AG20443 (cell line): ENCODE results near the gene TTLL11.
"Not testable (repeated sequence)": the region's sequence is repeated elsewhere in the genome, so short reads cannot be mapped to it uniquely, and the experiment has no call there.

ENCODE experiments used
- DNase-seq: peaks from one replicate; pipeline ENCODE4 v3.0.0; 2012; ENCODE audit warnings: low spot score, mixed read lengths

Gene TTLL11

DNA sequence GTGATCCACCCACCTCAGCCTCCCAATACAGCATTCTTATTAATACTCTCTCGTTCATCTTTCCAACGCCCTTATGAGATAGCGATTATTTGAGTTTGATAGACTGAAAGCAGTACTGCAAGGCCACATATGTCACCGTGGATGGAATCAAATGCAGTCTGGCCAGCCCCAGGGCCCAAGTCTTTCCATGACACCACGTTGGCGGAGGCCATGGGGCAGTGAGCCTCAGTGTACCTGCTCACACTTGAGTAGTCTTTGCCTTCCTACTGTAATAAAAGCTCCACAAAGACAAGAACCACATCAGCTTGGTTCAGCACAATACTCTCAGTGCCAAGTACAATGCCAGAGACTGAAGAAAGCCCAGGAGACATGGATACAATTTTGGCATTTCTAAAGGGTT lies 88.5 kb downstream of the TTLL11 start:
- DNase-seq = no peak

DNA sequence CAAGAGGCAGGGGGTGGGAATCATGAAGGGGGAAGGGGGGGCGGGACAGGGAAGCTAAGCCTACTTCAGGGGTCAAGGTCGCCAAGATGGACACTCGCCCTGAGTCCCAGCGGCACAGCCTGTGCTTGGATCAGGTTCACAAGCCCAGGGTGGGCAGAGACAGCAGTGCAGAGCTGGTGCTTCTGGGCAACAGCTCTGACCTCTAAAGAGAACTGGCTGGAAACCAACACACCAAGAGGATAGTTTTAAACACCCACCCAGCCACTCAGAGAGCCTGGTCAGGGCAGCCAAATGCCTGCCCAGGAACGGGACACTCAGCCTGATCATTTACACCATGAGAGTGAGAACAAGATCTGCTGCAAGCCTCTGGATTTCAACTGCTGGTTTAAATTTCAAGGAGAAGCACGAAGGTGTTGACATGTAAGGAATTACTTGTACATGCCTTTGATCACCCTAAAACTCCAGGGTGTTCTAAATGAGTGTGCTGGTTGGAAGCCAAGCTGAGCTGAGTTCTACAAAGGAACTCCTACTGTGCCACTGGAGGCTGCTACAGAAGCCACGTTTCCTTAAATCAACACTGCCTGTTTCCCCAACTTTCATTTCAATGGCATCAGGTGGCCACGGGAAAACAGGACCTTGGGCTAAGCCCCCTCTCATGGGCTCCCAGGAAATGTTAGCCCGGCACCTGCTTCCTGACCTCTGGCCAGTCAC lies 91.5 kb downstream of the TTLL11 start:
- DNase-seq = no peak

DNA sequence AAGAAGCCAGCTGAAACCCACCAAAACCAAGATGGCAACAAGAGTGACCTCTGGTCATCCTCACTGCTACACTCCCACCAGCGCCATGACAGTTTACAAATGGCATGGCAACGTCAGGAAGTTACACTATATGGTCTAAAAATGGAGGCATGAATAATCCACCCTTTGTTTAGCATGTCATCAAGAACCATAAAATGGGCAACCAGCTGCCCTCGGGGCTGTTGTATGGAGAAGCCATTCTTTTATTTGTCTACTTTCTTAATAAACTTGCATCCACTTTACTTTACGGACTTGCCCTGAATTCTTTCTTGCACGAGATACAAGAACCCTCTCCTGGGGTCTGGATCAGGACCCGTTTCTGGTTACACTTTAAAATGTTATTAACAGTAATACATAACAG lies 92.6 kb downstream of the TTLL11 start:
- DNase-seq = not testable (repeated sequence)

DNA sequence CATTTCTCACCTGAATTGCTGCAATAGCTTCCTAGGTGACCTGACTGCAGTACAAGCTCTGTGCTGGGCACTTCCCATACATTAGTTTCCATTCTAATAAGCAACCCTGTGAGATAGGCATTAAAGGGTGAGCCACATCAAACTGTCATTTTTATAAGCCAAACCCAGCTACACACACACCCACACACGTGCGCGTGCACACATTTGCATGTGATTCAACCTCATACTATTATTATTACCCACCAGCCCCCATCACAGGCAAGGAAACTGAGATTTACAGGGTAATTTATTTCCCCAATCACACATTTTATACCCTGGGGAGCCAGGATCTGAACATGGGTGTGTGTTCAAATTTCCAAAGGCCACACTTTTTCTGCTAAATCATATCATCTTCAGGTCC lies 93.6 kb downstream of the TTLL11 start:
- DNase-seq = no peak

DNA sequence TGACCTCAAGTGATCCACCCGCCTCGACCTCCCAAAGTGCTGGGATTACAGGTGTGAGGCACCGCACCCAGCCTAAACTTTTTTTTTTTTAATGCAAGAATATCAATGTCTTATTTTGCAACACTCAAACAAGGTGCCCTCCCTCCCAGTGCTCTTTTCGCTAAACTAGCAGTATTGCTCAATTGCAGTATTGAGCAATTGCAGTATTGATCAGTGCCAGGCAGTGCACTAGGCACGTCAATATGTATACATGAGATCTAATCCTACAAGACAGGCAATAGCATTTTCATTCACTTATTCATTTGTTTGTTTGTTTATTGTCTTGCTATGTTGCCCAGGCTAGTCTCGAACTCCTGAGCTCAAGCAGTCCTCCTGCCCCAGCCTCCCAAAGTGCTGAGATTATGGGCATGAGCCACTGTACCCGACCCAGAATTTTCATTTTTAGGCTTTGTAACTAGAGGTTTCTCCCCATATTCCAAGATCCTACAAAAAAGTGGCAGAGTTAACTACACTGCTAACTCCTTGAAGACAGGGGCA lies 94.5 kb downstream of the TTLL11 start:
- DNase-seq = no peak

DNA sequence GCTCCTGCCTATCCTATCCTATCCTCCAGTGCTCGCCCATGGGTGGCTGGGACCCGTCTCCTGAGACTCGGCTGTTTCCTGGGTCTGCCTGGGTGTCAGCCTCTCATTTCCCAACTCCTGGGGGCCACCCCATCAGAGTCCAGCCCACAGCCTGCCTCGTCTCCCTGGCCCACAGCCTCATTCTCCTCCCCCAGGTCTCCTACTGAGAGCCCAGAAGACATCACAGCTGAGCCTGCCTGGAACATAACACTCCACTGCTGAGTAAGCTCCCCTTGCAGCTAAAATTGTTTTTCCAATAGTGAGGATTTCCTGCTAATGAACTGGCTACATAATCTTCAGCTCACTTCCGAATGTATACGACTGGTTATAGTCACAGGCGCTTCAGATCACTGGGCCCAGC lies 95.3 kb downstream of the TTLL11 start:
- no peak for DNase-seq

DNA sequence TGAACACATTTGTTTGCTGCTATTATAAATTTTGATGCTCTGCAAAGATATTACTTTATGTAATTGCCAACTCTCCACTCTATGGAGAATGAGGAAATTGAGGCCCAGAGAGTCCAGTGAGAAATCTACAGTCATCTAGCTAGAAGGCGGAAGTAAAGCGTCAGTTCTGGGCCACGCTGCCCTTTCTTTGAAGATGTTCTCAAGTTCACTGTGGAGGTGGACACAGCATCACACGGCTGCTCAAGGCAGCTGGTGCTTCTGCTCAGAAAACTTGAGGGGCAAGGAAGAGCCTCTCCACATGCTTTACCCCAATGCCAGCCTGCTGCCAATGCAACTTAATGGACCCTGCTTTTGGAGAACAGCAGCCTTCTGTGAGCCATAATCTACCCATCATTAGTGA lies 96.3 kb downstream of the TTLL11 start:
- no peak for DNase-seq

DNA sequence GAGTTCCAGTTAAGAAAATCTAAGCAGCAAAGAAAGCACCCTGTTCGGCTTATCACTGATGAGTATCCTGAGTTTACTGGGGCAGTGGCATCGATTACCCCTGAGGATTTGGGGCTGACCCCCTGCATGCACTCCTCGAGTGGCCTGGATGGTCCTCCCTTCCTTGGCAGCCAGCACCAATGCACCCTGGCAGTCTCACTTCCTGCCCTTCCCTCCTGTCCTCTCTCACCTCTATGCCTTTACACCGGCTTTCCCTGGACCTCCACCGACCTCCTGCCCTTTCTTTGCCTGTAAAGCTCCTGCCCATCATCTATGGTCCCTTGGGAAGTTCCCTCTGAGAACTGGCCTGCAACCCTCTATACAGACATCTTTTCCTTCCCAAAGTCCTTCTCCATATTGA lies 97.1 kb downstream of the TTLL11 start:
- DNase-seq = no peak

DNA sequence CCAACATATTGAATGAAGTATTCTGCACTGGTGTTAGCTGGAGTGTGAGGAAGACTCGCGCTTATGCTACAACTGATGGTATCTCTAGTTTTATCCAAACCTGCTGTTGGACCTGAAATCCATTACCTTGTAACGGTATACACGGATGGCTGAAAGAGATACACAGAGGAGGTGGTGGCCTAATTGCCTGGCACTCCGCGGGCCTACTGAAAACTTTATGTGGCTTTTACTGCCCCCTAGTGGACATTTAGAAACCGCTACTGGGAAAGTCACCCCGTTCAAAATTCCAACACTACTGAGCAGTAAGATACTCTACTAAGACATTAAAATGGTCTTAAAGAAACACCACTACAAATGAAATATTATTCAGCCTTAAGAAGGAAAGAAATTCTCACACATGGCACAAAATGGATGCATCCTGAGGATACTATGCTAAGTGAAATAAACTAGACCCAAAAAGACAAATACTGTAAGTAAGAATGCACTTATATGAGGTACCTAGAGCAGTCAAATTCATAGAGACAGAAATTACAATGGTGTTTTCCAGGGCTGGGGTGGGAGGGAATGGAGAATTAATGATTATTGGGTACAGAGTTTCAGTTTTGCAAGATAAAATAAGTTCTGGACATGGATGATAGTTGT lies 100.4 kb downstream of the TTLL11 start:
- DNase-seq = peak; percentile 81

DNA sequence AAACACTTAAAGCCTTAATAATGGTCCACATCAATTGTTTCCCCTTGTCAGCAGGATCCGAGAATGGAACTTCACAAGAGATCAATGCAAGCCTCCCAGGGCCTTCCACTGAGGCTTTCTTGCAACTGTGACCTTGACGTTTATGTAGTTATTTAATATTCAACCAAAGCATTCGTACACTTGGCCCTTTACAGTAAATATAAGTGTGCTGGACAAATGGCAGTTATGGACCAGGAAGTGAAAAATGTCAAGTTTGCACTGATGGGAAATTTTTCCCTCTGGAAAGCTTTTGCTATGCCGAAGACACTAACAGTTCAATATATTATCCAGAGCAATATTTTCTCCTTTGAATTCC lies 101.8 kb downstream of the TTLL11 start:
- DNase-seq = no peak

DNA sequence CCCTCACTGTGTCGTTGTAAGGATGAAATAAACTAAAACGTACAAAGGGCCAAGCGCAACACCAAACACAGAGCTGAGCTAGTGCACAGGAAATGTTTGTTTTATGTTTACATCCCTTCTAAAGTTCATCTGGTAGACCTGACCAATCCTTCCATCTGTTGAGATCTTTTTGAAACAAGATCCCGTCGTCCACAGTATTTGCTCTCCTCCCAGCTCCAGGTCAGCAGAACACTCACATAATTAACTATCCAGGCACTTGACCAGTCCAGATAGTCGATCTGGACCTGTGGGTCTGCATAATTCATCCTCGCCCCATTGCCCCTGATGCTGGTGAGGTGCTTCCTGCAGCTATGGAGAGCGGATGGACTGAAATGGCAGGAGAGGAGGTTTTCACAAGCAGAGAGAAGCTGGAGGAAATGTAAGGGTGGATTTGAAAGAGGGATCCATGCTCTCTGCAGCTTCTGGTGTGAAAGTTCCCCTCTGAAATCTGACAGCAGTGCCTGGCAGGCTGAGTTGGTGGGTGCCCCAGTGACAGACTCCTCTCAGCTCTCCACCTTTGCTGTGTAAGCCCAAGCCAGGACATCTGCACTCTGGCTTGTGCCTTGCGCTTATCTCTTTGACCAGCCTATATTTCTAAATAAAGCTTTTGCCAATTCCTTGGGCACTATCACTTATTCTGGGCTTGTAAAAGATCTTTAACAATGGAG lies 102.4 kb downstream of the TTLL11 start:
- no peak for DNase-seq

DNA sequence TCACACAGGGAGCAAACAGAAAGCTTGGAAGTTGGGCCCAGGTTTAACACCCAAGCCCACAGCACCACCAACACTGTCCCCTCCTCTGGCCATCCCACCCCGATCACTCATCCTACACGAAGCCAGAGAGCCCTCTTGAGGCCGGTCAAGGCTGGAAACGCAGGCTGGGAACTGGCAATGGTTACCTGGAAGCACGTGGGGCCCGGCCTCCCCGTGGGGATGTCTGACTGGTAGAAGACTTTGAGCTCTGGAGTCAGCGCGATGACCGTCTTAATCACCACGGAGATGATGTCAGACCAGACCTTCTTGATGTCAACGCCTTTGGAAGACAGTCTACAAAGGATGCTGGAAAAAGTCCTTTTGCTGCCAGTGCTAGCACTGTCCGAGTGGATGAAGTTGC lies 104.1 kb downstream of the TTLL11 start:
- no peak for DNase-seq

DNA sequence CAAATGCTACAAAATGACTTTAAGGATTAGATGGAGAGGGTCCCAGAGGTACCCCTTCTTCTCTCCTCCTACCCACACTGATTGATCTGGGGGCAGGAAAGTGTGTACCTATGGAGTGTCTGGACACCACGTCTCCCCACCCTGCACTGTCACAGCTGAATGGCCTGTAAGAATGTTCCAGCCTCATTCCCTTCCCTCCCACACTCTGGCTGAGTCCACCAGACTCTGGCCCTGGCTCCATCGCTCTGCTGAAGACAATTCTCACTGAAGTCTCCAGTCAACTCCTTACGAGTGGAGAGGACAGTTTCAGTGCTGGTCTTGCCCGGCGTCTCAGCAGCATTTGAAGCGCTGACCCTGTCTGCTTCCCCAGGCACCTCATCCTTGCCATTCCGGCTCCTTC lies 105.8 kb downstream of the TTLL11 start:
- DNase-seq = no peak

DNA sequence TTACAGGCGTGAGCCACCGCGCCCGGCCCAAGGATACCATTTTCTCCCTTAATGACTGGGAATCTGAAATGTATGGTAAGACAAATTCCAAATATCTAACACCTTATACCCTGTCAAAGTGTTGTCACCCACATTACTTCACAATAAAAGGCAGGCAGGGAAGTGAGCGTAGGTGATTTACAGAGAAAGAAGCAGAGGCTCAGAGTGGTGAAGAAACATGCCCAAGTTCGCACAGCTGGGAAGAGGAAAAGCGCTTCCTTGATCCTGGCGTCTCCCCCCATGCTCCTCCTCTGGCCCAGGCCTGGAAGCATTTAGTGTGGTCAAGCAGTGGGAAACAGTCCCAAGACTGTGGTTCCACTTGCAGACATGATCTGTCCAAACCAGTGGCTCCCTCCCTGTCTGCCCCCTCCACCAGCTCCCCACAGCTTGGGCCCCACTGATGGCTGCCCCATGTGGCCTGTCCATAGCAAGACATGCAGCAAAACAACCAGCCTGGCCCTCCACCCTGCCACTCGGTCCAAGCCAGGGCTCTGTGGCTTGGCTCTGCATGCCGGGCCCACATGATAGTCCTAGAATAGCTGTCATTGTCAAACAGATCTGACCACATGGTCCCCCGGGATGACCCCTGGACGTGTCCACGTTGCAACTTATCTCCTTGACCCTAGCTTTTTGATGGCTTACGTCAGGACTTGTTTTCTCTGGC lies 107.2 kb downstream of the TTLL11 start:
- DNase-seq = peak; percentile 86

DNA sequence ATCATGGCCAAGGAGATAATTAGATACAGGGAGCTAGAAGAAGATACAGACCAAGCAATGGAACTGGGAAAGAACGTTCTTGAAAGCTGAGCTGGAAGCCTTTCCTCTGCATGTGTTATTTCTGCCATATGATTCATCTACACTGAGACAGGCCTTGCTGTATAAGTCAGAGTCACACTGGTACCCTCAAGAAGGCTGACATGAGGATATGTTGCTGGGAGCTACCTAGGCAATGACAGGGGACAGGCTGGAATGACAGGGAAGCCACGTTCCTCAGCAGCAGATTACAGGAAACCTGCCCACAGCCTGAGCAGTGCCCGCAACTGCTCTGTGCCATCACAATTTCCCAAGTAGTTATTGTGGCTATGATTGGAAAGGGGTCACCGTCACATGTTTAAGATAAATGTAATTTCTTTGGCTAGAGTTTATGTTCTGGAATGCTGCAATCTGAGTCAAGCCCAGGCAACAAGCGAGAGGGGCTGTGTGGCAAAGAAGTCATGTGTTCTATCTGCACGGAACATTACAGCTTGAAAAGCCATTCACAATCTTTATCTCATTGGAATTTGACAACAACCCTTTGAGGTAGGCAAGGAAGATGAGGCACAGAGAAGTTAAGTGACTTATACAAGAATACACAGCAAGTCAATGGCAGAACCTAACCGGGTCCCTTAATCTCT lies 108.2 kb downstream of the TTLL11 start:
- peak; percentile 78 for DNase-seq

DNA sequence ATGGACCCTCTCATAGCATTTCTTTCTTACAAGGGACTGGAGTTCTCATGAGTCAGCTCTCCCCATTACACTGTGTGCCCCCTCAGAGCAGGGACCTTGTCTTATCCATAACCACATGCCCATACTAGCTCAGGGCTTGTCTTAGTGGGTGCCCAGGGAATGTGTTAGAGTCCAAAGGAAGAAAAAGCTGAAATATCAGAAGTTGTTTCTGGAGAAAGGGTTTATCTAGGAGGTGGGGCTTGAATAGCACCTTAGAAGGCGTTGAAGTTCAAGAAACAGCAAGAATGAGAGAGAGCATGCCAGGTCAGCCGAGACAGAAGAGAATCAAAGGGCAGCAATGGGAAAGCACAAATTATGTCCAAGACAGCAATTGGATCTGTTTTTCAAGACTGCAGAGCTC lies 109.4 kb downstream of the TTLL11 start:
- DNase-seq = no peak

DNA sequence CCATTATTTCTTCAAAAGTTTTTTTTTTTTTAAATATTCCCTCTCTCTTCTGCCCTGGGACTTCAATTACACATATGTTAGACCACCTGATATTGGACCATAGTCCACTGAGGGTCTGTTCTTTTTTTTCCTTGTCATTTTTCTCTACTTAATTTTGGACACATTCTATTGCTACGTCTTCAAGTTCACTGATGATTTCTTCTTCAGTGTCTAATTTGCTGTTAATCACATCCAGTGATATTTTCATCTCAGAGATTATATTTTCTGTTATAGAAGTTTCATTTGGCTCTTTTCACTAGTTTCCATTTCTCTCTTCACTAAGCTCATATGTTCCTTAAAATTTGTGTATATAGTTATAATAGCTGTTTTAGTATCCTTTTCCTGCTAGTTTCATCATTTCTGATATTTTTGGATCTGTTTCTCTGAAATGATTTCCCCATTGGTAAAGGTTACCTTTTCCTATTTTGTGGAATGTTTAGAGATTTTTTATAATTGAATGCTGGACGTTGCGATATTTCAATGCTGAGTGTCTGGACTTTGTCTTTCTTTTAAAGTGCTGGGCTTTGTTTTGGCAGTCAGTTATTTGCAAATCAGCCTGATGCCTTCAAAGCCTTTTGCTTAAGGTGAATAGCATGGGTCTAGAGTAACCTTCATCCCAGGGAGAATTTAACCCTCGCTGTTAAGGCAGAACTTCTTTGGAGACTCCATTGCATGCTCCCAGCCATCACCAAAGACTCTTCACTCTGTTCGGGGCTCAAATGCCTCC lies 111.8 kb downstream of the TTLL11 start:
- DNase-seq = no peak

DNA sequence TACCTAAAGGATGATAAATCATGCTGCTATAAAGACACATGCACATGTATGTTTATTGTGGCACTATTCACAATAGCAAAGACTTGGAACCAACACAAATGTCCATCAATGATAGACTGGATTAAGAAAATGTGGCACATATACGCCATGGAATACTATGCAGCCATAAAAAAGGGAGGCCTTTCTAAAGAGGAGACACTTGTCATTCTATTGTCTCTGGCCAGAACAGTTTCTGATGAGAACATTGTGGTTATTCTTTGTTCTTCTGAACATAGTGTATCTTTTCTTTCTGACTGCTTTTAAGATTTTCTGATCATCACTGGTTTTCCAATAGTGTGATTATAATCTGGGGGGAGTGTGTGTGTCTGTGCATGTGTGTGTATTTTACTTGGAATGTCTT lies 112.4 kb downstream of the TTLL11 start:
- not testable (repeated sequence) for DNase-seq

DNA sequence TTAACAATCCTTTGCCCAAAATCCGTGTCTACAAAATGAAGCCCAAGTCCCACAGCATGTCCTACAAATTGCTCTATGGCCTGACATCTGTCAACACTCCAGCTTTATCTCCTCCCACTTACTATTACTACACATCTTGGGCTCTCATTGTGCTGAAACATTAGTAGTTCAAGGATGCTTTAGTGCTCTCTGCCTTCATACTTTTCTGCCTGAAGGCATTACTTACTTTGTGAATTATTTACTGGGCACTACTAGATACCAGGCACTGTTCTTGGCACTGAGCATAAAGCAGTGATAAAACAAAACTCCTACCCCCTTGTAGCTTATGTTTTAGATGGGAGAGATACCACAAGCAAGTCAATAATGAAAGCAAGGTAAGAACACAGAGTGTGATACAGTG lies 113.4 kb downstream of the TTLL11 start:
- DNase-seq = no peak

DNA sequence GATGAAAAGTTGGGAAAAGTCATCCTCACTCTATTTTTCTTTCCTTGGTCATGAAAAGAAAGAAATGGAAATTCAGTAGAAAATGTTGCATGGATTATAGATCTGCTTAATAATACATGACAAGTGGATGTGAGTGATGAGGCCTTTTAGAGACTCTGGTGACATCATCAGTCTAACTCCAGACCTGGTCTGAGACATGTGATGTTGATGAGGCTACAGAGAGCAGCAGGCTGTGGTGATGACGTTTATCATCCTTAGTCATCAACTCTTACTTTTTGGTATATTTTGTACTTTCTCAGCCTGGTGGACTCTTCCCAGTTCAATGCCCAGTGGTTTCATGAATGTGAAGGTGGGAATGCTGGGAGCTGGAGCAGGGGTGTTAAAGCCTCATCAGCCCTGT lies 116.4 kb downstream of the TTLL11 start:
- peak; percentile 55 for DNase-seq

DNA sequence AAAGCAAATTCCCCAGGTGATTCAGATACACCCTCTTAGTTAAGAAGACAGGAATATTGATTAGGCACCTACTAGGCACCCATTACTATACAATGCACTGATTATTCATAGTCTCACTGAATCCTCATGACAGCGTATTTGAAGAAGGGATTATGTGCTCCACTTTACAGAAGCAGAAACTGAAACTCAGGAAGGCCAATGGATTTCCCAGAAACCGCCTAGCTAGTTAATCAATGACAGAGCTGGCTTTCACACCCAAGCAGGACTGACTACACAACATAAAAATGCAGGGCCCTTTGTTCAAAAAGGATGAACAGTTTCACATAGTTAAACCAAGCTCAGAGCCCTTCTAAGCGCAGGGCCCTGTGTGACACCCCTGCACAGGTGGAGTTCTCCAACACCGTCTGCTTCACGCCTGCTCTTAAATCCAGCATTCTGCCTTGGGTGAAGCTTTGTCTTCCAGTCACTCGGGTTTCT lies 117.3 kb downstream of the TTLL11 start:
- DNase-seq = peak; percentile 52
